SU-DHL-6 (cell line): ENCODE results near the gene FBXL16.

Experiments used
- EZH2phosphoT487 ChIP-seq: fragments of 200-600 bp; sonication (generic), shearing (Covaris generic); conservative IDR thresholded peaks from 2 replicates; pipeline ENCODE4 v1.6.1; 2018; ENCODE audit warnings: mild to moderate bottlenecking, antibody characterized with exemption, low read length, moderate library complexity, mixed read lengths
- TF ChIP-seq, protein P1 (sequence below): fragments of 200-600 bp; sonication (generic); IDR thresholded peaks from one replicate; pipeline ENCODE4 v1.5.1; 2017; ENCODE audit warnings: antibody characterized with exemption, mild to moderate bottlenecking, low read length, moderate library complexity; ENCODE audit not compliant: insufficient read depth, poor library complexity, severe bottlenecking

DNA sequence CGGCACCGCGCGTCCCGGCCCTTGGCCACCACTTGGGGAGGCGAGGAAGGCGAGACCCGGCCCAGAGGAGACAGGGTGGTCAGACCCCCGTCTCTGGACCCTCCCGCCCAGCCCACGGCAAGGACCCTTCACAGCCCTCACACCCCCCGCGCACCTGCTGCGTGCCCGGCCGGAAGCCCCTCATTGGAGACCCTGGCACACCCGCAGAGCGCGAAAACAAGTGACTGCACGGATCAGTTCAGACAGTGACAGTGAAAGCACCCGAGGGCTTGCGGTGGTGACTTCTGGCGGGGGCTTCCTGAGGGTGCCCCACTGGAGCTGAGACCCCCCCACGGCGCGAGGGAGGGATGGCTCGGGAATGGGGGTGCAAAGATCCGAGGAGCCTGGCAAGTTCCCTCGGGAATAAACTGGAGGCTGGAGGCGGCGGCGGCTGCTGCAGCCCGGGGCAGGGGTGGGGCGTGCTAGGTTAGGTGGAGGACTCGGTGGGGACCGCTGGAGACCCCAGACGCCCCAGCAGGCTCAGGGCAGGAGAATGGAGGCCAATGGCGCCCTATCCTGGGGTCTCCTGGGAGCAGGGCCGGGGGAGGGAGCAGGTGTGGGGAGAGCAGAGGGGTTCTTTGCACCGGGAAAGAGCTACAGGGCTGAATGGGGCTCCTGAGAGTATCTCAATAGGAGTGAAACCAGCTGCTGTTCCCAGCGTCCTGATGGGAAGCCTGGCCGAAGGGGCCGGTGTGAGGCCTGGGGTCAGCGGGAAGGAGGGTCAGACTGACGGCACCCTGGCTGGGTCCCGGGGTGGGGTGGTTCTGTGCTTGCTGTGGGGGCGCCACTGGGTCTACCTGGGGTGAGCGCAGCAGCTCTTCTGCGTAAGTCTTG is 824 bp upstream of the FBXL16 start:
- TF ChIP-seq, protein P1, sequence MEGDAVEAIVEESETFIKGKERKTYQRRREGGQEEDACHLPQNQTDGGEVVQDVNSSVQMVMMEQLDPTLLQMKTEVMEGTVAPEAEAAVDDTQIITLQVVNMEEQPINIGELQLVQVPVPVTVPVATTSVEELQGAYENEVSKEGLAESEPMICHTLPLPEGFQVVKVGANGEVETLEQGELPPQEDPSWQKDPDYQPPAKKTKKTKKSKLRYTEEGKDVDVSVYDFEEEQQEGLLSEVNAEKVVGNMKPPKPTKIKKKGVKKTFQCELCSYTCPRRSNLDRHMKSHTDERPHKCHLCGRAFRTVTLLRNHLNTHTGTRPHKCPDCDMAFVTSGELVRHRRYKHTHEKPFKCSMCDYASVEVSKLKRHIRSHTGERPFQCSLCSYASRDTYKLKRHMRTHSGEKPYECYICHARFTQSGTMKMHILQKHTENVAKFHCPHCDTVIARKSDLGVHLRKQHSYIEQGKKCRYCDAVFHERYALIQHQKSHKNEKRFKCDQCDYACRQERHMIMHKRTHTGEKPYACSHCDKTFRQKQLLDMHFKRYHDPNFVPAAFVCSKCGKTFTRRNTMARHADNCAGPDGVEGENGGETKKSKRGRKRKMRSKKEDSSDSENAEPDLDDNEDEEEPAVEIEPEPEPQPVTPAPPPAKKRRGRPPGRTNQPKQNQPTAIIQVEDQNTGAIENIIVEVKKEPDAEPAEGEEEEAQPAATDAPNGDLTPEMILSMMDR, result no peak
- no peak for TF ChIP-seq EZH2phosphoT487
